Astrocyte of the hippocampus (primary cell): Measurements from ENCODE around the gene CS.

Experiments
- DNase-seq: peaks from one replicate; pipeline ENCODE4 v3.0.0; 2011; ENCODE audit warnings: low read depth, low spot score

The CS gene

GRCh38 chr12:56248711-56249110, 51.4 kb downstream of the CS start:
- DNase-seq, result no peak

GRCh38 chr12:56247923-56248322, 52.2 kb downstream of the CS start:
- DNase-seq, result no peak

GRCh38 chr12:56244494-56244893, 55.6 kb downstream of the CS start:
- DNase-seq, result no peak

GRCh38 chr12:56243731-56244181, 56.4 kb downstream of the CS start:
- no peak for DNase-seq

GRCh38 chr12:56242986-56243385, 57.1 kb downstream of the CS start:
- no peak for DNase-seq

GRCh38 chr12:56241424-56242303, 58.5 kb downstream of the CS start:
- DNase-seq, result no peak

- peak; percentile 43 for DNase-seq
These were observed 62.6 kb downstream of the CS start for GRCh38 chr12:56237552-56237951.

- no peak for DNase-seq
These were observed 63.1 kb downstream of the CS start for GRCh38 chr12:56236985-56237384.

GRCh38 chr12:56236091-56236490, 64.0 kb downstream of the CS start:
- no peak for DNase-seq

GRCh38 chr12:56234746-56235436, 65.2 kb downstream of the CS start:
- DNase-seq, result no peak

GRCh38 chr12:56231184-56231582, 68.9 kb downstream of the CS start:
- DNase-seq, result no peak

- no peak for DNase-seq
These were observed 69.5 kb downstream of the CS start for GRCh38 chr12:56230432-56231183.

- no peak for DNase-seq
These were observed 70.2 kb downstream of the CS start, which contains the start of gene SLC39A5 for GRCh38 chr12:56229916-56230431. SLC39A5 (plus strand) TSS chr12:56230051; CDS start chr12:56231275, 1,224 bp downstream.

GRCh38 chr12:56229082-56229481, 71.0 kb downstream of the CS start:
- no peak for DNase-seq

- no peak for DNase-seq
These were observed 75.2 kb downstream of the CS start for GRCh38 chr12:56224954-56225353.

GRCh38 chr12:56224102-56224701, 75.9 kb downstream of the CS start, which contains the start of gene NABP2:
NABP2 (plus strand) TSS chr12:56224342; CDS start chr12:56224857, 515 bp downstream.
- DNase-seq, result peak; percentile 99

- no peak for DNase-seq
These were observed 76.5 kb downstream of the CS start for GRCh38 chr12:56223571-56224101.

GRCh38 chr12:56222531-56222895, 77.6 kb downstream of the CS start:
- DNase-seq, result no peak

GRCh38 chr12:56221757-56222530, 78.2 kb downstream of the CS start, which contains the start of gene RNF41:
RNF41 (minus strand) TSS chr12:56221922; CDS start chr12:56214047, 7,875 bp downstream.
- peak; percentile 99 for DNase-seq
